GM19043 (cell line): Measurements from ENCODE around the gene GADD45GIP1.

Experiments
- ATAC-seq: cut with Tn5 transposase; IDR thresholded peaks from one replicate; pipeline ENCODE4 v1.9.1; 2021; ENCODE audit warnings: low read depth; ENCODE audit not compliant: unreplicated experiment

Gene GADD45GIP1

DNA sequence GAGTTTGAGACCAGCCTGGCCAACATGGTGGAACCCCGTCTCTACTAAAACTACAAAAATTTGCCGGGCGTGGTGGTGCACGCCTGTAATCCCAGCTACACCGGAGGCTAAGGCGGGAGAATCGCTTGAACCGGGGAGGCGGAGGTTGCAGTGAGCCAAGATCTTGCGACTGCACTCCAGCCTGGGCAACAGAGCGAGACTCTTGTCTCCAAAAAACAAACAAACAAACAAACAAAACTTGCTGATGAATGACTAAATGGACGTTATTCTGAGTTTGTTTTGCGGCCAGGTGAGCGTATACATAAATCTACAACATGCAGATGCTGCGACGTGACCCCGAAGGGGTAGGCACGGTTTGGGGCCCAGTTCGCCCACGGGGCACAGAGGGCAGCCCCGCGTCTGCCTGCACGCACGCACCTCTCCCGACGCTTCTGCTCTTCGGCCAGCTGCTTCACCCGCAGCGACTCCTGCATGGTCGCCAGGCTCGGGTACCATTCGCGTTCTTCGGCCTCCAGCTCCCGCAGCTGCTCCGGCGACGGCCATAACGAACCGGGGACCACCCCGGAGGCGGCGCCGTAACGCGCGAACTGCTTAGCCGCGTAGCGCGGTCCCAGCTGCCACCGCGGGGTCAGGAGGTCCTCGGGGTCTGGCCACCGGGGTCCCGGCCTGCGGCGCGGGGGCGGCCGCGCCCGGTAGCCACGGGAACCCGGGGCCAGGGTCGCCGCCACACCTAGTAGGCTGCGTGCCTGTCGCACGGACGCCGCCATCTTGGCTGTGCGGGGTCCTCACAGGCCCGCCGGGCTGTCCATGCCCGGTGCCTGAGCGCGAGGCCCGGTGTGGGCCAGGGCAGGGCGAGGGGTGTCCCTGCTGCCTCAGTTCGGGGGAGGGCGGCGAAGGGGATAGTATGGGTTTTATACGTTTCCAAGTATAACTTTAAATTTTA is at the start of gene GADD45GIP1:
Gene GADD45GIP1, minus strand, starts transcription at position 778 of the 943 bp plus-strand sequence. Its CDS starts 11 bp downstream, at position 767.
- ATAC-seq, result peak; percentile 51

DNA sequence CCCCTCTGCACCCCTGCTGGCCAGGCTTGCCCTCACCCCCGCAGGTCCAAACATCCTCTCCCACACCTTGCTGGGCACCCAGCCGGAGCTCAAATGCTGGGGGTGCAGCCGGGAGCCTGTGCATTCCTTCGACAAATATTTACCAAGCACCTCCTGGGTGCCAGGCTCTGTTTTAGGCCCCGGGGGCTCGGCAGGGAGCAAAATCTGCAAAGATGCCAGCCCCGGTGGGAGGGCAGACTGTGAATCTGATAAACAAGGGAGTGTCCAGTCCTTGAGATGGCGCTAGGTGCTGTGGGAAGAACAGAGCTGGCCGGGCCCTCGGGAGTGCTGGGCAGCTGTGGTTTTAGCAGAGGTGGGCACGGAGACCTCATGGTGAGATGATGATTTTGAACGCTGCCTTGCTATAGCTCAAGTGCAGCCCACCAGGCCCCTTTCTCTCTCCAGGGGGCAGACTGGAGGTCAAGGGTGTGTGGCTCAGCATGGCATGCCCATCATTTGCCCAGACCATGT is 48.9 kb upstream of the GADD45GIP1 start:
- ATAC-seq, result no peak

DNA sequence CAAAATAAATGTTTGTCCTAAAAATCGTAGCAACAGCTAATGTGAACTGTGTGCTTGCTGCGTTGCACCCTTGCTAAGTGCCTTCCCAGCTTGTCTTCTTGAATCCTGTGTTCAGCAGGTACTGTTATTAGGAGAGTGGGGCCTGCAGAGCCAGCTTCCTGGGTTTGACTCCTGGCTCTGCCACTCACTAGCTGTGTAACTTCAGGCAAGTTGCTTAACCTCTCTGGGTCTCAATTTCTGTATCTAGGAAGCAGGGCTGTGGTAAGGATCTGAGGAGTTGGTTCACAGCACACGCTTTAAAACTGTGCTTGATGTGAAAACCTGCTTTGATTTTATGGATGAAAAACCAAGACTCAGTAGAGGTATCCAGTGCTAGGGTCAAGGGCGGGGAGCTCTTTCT is 48.2 kb upstream of the GADD45GIP1 start:
- no peak for ATAC-seq

DNA sequence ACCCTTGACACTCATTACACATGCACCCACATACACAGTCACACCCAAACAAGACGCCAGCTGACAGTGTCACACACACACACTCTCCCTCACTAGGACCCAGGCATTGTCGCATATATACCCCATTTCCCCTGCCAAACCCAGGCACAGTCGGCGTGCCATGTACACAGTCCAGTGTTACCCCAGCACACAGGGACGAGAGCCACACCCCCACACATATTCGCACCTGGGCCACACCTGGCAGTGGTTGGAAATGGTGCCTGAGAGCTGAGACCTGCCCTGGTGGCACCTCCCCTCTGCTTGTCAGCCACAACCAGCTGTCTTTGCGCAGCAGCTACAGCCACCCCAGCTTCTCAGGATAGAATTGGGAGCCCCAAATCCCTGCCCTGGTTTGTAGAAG is 47.2 kb upstream of the GADD45GIP1 start:
- ATAC-seq, result no peak

DNA sequence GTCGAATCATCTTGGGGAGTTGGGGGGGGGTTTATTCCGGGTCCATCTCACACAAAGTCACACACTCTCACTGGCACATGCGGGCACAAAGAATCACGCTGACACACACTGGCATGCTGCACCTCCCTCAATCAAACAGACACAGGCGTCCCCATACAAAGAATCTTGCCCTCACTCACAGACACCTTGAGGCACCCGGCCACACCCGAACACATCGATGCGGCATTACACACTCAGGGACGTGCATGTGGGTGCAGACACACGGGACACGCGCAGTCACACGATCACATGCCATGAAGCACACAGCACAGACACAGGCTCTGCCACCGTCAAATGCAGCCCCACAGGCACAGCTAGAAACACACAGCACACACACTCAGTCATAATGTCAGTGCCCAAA is 46.1 kb upstream of the GADD45GIP1 start:
- ATAC-seq, result no peak

DNA sequence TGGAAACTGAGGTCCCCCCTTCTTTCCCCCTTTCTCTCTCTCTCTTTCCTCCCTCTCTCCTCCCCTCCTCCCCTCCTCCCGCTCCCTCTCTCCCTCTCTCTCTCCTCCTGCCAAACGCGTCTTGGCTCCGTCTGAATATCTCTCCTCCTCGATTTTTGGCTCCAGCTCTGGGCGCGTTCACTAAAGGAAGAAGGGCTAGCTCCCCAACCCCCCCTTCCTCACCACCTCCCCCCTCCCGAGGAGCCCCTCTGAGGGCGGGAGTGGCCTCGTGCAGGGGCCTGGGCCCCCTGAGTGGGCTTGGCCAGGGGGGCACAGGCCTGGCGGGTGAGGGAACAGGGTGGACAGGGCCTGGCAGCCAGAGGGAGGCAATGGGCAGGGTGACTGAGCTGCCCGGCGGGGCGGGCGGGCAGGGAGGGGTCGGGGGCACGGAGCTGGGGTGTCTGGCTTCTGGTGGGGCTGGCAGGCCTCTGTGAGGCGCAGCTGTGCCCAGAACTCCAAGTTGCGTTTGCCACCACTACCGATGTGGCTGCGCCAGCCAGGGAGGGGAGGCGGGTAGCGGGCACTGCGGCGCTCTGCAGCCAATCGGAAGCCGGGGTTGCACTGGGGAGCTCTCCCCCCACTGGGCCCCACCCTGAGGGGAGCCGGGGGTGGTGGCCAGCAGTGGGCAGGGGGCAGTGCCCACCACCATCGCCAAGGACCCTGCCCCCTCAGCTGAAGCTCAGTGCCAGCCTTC is 45.3 kb upstream of the GADD45GIP1 start:
- no peak for ATAC-seq

DNA sequence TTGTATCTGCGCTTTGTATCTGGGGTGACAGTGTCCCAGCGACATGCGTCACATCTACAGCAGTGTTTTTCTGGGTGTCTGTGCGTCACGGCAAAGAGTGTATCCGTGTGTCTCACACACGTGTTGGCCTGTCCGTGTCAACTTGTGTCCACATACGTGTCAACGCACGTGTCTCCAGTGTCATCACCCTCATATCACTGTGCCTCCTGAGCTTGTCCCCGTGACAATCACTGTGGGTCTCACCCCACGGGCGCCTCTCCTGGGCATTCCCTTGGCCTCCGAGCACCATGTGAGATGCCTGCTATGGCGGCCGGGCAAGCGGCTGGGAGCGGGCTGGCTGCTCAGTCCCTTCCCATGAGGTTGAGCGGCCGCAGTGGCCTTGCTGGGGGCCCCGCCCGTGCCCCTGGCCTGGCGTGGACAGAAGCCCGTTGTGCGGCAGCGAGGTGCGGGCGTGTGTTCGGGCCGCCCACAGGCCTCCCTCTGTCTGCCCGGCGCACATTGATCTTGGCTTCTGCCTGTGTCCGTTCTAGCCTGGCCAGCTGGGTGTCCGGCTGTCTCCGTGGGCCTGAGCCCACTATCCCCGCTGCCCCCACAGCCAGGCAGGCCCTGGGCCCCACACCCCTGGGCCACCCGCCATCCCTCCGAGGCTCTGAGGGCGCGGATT is 44.6 kb upstream of the GADD45GIP1 start:
- ATAC-seq, result no peak

DNA sequence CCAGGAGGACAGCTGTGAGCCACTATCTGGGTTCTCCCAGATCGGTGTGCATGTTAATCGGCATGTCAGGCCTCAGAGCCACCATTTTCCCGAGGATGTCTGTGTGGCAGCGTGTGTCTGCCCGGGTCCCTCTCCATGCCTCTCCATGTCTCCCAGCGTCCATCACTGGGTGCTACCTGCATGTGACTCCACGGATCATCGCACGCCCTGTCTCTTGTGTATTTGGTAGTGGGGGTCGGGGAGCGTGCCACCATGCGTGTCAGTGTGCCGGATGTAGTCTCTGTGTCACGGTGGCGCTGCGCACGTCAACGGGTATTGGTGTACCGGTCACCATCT is 44.1 kb upstream of the GADD45GIP1 start:
- no peak for ATAC-seq

DNA sequence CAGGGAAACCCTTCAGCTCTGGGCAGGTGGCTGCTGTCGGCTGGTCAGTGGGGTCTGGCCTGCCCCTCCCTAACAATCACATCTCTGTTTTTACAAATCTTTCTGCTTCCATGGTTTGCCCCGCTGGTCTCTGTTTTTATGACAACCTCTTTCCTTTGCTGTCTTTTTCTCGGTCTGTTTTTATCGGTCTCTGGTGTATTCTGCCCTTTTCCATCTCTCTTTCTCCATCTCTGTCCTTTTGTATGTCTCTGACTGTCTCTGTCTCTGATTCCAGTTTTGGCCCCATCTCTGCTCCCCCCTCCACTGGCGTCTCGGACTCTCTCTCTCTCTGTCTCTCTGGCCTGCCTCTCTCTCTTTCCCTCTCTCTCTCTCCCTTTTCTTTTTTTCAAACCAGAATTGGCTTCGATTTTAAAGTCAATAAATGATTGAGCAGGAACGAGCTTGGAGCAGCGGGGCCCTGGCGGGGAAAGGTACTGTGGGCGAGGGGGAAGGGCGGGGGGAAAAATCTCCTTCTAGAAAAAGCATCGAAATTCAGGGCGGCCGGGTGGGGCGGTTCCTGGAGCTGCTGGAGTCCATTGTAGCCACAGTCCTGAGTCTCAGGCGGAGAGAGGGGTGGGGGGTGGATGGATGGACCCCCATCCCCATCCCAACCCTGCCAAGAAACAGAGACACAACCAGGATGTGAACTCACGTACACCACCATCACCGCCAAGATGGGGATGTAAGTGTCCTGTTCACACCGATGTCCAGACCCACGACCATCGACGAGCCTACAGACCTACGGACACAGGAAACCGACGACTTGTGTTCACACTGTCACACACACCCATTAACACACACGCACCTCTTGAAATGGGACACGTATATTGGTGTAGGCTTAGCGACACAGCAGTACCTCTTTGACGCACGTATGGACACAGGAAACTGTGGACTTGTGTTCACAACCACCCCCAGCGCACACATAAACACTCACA is 41.2 kb upstream of the GADD45GIP1 start:
- ATAC-seq, result no peak

DNA sequence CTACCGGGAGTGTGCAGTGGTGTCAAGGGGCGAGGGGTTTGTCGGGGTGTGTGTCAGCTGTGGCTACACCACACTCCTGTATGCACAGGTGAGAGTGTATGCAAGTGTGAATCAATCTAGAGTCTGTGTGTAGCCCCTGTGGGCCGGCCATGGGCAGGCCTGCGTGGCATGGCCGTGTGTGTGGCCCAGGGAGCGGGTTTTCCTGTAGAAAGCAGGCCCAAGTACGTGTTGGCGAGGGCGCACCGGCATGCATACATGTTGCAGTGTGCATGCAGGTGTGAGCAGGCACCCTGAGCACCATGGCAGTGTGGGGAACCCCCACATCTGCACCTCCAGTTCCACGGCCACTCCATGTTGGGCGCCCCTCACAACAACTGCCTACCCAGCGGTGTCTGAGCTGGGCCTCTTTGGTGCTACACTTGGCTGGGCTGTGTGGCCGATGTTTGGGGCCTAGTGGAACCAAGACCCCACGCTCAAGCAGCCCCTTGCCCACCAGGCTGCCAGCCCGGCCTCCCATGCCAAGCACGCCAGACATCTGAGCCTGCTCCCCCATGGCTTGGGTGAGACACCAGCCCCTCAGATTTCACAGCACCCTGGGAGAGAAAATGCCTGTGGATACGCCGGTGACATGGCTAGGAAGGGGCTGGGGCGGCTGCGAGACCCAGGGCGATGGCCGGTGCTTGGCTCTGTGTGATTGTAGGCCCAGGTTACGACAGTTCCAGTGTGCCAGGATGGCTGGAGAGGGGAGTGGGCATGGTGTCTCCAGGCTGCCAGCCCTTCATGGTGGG is 40.4 kb upstream of the GADD45GIP1 start:
- ATAC-seq, result no peak

DNA sequence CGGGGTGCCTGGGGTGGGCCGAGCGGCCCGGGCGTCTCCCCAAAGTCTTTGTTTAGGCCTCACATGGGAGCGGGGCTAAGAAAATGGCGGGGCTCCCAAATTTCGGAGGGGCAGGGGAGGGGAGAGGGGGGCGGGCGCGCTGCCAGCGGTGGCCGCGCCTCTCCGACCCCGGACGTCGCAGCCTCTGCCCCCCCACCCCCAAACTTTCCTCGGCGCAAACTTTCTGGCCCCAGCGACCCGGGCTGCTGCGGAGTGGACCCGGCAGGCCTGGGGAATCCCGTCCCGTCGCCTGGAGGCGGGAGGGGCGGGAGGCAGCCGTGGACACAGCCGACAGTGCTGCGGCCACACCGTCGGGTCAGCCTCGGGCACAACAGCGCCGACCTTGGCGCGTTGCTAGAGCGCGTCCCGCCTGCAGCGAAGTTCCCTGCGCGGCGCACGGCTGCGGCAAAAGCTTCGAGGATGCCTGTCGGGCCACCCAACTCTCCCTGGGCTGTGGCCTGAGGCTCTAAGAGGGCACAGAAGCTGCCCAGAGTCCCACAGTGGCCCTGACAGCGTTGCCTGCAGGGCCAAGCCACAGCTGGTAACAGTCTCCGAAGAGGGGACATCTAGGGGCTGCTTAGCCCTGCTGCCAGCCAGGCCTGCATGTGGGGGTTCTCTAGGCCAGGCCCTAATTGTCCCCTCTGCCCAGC is 39.5 kb upstream of the GADD45GIP1 start:
- no peak for ATAC-seq

DNA sequence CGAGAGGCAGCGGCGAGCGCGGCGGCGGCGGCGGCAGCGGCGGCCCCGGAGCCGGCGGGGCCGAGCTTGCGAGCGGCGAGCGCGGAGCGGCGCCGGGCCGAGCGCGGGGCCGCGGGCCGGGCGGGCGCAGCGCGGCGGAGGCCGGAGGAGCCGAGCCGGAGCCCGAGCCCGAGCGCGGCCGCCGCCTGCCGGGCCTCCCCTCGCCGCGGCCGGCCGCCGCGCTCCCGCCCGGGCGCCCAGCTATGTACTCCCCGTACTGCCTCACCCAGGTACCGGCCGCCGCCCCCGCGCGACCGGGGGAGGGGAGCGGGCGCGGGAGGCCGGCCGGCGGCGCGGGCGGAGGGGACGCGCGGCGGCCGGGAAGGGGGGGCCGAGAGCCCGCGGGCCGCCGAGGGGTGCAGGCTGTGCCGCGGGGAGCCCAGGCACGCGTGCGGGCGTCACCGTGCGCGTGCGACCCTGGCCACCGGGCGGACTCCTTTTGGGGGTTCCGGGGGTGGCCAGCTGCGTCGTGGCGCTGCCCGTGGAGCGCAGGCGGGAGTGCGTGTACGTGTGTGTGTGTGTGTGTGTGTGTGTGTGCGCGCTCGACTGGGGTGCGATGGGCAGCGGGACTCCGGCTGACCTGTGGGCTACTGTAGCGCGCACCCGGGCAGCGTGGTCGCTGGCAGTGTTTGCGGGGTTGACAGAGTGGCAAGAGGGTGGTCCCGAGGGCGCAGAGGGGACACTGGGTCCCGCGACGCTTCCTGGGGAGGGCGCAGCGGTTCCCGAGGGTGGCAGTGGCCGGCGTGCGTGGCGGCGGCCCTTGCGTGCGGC is 38.8 kb upstream of the GADD45GIP1 start:
- no peak for ATAC-seq

DNA sequence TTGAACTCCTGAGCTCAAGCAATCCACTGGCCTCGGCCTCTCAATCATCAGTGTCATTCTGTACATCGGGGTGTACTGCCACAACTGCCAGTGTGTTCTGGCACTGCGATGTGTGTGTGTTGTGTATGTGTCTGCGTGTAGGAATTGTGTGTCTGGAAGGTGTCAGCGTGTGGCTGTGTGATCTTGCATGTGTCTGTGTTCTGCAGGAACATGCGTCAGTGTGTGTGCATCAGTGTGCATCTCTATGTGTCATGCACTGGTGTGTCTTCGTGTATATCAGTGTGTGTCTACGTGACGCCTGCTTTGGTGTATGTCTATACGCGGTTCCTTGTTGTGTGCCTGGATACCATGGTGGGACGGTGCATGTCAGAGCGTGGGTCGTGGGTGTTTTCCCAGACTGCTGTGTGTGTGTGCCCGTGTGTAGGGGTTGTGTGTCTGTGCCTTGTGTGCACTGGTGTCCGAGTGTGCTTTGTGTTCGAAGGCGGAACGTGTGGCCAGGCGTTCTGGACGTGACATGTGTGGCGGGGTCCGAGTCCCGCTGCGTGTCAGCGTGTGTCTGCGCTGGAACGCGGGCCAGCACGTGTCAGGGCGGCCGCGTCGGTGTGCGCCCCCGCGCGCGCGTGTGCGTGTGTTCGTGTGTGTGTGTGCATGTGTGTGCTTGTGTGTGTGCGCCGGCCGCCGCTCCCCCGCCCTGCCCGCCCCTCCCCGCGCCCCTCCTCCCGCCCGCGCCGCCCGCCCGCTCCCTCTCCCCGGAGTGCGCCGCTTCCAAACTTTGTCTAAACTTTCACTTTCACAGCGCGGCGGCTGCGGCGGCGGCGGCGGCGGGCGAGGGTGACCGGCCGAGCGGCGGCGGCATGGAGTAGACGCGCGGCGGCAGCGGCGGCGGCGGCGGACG is 37.9 kb upstream of the GADD45GIP1 start, which contains the start of gene NFIX:
Gene NFIX, plus strand, starts transcription at position 775 of the 895 bp plus-strand sequence. CDS start 363 bp downstream, outside the sequence.
- no peak for ATAC-seq

DNA sequence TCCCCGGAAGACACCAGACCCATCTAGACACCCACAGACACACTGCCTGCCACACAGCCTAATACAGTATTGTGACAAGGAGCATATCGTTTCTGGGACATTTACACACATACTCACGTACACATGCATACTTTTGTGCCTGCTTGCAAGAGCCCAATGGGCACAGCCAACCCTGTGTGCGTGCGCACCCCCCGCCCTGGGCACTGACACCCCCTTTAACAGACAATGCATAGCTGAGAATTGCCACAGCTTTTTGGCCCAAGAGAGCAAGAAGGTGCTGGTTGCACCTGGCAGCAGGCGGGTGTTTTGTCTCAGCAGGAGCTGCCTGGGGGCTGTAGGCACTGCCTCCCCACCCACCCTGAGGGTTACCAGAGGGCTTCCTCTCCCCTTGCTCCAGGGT is 36.5 kb upstream of the GADD45GIP1 start:
- ATAC-seq, result no peak

DNA sequence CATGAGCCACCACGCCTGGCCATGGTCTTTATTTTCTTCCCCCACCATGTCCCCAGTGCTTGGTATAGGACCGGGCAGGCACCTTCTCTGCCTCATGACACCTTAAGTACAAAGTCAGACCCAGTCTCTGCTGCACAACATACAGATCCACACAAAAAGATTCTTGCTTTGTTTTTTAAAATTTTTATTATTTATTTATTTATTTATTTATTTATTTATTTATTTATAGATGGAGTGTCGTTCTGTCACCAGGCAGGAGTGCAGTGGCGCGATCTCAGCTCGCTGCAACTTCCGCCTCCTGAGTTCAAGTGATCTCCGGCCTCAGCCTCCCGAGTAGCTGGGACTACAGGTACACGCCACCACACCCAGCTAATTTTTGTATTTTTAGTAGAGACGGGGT is 35.7 kb upstream of the GADD45GIP1 start:
- ATAC-seq, result no peak

DNA sequence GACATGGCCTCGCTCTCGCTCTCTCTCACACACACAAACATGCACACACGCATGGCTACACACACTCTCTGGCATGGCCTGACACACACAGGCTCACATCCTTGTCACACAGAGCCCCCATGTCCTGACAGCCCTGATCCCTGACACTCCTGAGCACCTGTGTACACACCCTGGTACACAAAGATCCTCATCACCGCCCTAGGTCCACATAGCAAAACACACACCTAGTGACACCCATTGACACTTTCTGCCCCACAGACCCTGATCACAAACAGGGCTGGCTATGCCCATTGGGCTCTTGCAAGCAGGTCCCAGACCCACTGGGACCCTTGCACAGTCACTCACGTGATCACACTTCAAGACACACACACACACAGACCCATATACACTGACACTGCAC is 34.3 kb upstream of the GADD45GIP1 start:
- no peak for ATAC-seq

DNA sequence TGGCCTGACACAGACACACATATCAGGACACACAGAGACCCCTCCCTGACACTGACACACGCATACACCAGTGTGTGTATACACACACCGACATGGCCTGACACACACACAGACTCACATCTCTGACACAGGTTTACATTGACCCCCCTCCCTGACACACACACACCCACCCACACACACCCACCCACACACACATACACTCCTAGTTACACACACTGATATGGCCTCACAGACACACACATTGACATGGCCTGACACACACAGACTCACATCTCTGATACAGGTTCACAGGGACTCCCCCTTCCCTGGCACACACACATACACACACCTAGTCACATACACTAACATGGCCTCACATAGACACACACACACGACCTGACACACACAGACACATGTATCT is 33.8 kb upstream of the GADD45GIP1 start:
- no peak for ATAC-seq
